ENCODE measurements around the gene APBA2.
A peak's percentile ranks its signal among the peaks of the same experiment; 100 is the strongest.

Gene APBA2

DNA sequence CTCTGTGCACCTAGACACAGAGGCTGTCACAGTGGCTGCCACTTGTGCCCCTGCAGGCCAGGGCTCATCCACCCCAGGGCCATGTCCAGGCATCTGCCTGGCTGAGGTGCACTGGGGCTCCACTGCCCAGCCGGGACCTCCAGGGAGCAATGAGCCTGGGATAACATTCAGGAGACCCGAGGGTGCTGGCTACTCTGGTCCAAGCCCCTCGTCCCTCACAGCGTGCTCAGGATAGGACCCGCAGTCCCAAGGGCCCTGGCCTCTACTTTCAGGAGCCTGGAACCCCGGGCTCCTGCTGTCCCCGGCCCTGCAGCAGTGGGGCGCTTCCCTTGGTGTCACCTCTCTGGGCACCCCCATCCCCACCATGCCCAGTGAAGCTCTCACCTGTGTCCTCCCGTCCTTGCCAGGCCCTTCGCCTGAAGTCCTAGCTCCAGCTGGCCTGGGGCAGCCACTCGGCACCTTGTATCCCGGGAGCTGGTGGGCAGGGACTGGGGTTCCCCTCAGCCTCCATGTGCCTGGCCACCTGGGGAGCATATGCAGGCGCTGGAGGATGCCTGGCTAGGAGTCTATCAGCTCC is 226.0 kb downstream of the APBA2 start:
- TF ChIP-seq, protein P1, sequence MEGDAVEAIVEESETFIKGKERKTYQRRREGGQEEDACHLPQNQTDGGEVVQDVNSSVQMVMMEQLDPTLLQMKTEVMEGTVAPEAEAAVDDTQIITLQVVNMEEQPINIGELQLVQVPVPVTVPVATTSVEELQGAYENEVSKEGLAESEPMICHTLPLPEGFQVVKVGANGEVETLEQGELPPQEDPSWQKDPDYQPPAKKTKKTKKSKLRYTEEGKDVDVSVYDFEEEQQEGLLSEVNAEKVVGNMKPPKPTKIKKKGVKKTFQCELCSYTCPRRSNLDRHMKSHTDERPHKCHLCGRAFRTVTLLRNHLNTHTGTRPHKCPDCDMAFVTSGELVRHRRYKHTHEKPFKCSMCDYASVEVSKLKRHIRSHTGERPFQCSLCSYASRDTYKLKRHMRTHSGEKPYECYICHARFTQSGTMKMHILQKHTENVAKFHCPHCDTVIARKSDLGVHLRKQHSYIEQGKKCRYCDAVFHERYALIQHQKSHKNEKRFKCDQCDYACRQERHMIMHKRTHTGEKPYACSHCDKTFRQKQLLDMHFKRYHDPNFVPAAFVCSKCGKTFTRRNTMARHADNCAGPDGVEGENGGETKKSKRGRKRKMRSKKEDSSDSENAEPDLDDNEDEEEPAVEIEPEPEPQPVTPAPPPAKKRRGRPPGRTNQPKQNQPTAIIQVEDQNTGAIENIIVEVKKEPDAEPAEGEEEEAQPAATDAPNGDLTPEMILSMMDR (IDR thresholded peaks at IDR 0.05; ENCODE audit: low read depth, low read length, missing control alignments): no peak
- no peak overlapping the region for H3K4me3 ChIP-seq (ENCODE audit: low read depth, low read length)

DNA sequence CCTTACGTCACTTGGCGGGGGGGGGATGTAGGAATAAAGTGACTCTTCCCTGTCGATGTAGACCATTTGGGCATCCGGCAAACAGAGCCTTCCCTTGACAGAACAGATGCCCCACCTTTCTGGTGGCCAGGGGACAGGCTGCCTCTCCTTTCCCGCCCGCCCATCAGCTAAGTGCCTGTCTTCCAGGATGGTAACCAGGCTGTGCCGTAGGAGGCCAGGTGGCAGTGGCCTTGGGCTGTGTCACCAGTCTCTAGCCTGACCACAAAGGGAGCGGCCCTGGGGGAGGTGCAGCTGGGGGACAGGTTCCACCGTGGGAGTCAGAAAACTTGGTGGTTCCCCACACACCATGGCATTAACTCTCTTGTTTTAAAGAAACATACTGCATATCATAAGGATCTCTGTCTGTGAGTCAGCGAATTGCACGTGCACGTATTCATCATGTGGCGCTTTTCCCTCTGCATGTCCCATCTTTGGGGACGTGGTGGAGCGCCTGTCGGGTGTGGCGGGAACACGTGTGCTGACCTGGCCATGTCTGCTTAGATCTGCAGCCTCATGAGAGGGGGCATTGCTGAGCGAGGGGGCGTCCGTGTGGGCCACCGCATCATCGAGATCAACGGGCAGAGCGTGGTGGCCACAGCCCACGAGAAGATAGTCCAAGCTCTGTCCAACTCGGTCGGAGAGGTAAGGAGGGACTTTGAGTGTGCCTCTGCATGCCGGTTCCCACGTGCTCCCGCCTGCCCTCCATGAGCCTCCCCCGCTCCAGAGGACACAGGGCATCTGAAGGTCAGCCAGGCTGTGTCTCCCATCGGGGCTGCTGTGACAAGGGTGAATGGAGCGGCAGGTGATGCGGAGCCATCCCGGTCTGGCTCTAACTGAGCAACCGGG is 227.8 kb downstream of the APBA2 start:
- H3K4me3 ChIP-seq (ENCODE audit: low read depth, low read length): no peak overlapping the region
- no peak for DNase-seq (ENCODE audit: low read depth)
- TF ChIP-seq, protein P1 (IDR thresholded peaks at IDR 0.05; ENCODE audit: low read depth, low read length, missing control alignments): no peak

More for the DNA sequence above, 226.0 kb downstream of the APBA2 start:
- DNase-seq (ENCODE audit: low read depth): no peak

DNA sequence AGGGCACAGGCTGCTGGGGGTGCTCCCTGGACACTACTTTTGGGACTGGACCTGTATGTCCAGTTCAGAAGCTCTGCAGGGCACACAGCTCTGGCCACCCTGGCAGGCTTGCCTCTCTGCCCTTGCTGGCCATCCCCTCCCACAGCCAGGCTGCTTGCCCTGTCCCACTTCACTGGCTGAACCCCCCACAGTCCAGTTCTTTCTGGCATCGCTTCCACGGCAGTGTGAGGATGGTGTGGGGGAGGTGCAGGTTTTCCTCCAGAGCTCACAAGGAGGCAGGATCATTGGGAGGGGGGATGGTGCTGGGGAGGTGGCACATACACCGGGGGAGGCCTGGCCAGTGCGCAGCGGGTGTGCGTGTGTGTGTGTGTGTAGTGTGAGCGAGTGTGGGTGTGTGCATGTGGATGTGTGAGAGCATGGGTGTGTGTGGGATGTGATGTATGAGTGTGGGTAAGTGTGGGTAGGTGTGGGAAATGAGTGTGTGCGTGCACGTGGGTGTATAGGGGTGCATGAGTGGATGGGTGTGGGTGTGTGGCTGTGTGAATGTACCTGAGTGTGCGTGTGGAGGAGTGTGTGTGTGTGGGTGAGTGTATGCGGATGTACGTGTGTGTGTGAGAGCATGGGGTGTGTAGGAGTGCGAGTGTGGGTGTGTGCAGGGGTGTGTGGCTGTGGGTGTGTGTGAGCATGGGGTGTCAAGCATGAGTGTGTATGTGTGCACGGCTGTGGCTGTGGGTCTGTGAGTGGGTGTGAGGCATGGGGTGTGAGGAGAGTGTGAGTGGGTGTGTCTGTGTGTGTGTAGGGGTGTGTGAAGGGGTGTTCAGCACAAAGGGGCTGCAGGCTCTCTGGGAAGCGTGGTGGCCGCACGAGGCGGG is 228.7 kb downstream of the APBA2 start:
- TF ChIP-seq, protein P1 (IDR thresholded peaks at IDR 0.05; ENCODE audit: low read depth, low read length, missing control alignments): no peak
- no peak for DNase-seq (ENCODE audit: low read depth)
- no peak overlapping the region for H3K4me3 ChIP-seq (ENCODE audit: low read depth, low read length)

DNA sequence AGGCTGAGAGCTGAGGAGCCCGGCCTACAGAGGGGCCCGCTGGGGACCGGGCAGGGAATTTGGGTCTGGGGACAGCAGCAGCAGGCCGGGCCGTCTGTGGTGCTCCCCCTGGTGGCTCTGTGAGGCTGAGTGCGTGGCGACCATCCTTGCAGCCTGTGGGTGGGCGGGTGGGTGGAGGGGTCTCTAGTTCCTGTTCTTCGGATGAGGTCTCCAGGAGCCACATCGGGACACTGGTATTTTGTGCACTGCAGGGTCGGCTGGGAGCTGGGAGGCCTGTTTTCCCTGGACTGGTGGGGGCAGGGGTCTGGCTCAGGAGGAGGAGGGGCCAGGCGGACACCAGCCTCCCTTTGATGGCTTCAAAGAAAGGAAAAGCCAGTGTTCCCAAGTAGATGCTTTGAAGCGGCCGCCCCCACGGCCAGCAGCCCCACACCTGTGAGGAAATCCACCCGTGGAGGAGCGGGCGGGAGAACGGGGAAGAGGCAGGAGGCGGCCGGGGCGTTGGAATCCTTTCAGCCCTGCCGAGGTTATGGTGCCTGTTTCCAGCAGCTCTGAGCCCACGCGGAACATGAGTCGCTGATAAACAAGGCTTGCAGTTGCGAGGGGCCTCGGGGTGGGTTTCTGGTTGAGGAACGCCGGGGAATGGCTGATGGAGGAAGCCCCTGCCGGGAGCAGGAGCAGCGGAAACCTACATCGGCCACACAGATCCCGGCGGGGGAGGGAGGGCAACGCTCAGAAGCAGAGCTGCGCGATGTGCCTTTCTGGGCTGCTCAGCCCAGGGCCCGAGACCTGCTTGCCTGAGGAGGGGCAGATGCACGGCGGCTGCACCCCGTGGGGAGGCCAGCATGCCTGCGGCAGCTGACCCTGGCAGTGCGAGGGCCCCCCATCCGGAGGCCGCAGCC is 229.6 kb downstream of the APBA2 start:
- no peak overlapping the region for H3K4me3 ChIP-seq (ENCODE audit: low read depth, low read length)
- no peak for DNase-seq (ENCODE audit: low read depth)
- TF ChIP-seq, protein P1 (IDR thresholded peaks at IDR 0.05; ENCODE audit: low read depth, low read length, missing control alignments): peak; percentile 31

DNA sequence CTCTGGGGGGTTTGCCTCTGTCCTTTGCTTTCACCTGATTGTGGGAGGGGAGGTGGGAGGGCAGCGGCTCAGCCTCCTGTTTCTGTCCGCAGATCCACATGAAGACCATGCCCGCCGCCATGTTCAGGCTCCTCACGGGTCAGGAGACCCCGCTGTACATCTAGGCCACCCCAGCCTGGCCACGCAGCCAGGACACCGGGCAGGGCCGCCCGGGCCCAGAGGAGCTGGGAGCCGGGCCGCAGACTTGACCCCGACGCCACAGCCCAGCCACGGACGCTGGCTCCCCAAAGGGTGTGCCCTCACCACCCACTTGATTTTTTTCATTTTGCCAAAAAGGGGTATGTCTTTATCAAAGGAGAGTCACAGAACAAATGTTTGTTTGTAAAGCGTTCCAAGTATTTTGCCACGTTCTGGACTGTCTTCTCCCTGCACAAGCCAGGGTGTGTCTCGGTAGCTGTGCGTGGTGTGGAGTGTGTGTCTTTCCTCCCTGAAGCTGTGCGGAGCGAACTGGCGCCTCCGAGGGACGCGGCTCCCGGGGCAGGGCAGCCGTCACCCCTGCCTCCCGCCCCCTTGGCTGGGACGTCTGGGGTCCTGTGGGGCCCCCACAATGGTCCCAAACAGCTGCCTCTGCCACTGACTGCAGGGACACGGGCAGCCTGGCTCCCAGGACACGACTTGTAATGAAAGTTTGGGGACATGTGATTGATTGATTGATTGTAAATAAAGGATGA is 231.4 kb downstream of the APBA2 start:
- TF ChIP-seq, protein P1 (IDR thresholded peaks at IDR 0.05; ENCODE audit: low read depth, low read length, missing control alignments): no peak
- DNase-seq (ENCODE audit: low read depth): no peak
- no peak overlapping the region for H3K4me3 ChIP-seq (ENCODE audit: low read depth, low read length)
